Fibroblast of peridontal ligament (primary cell): ENCODE data around the gene RAD23B.

Source experiments
- DNase-seq: peaks from one replicate; pipeline ENCODE4 v3.0.0-alpha.2; 2010; ENCODE audit errors: extremely low read depth

RAD23B gene

DNA sequence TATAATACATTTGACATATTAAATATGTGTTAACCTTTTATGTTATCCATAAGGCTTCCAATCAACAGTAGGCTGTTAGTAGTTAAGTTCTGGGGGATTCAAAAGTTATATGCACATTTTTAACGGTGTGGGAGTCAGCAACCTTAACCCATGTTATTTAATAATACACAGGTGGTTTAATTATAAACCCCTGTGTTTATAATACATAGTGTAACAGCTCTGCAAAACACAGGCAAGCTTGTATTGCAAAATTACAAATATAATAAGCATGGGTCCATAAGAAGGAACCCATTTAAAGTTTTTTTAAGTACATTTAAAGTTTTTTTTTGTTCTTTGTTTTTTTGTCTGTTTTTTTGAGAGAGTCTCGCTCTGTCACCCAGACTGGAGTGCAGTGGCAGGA lies 14.5 kb upstream of the RAD23B start:
- DNase-seq = no peak

DNA sequence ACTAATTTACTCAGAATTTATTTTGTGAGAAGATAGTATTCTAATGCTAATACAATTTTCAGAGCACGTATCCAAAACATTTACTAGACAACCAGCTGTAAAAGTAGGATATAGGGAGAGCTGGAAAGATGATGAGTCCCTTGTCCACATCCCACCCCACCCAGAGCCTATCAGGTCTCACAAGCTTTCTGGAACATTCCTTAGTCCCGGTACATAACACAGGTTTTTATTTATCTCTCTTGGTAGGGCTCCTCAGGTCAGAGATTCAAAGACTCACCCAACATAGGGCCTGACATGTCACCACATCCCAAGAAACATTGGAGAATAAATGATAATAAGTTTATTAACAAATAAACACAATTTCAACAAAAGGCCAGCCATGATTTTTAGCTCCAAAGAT lies 13.8 kb upstream of the RAD23B start:
- DNase-seq = no peak

DNA sequence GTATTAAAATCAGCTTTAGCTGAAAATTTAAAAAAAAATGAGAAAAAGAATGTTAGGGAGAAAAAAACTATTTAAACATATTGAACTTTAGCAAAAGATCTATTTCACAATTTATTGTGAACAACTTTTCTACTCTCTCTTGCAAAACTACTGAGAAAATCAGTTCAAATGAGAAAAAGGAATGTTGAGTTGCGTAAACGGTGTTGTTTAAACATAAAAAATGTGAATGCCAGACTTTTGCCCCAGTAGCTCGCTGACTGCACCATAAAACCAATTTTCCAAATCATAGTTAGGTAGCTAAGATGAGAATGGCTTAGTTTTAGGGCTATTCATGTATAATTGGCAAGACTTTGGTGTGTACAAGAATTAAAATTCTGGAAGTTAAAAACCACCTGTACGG lies 13.4 kb upstream of the RAD23B start:
- DNase-seq = peak; percentile 91

DNA sequence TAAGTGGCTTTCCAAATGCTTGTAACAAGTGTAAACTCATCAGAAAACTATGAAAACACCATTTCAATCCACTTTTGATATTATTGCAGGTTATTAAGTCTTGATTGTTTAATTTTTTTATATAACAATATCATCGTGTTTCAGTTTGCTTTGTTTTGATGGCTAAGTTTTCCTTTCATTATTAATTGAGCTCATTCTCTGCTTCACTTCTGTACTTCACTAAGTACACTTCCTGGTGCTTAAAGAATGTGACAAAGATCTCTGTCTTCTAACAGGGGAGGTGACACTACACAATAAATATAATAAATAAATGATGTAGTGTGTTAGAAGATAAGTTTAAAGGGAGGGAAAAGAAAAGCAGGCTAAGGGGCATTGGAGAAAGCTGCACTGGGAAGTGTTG lies 13.0 kb upstream of the RAD23B start:
- DNase-seq = no peak

DNA sequence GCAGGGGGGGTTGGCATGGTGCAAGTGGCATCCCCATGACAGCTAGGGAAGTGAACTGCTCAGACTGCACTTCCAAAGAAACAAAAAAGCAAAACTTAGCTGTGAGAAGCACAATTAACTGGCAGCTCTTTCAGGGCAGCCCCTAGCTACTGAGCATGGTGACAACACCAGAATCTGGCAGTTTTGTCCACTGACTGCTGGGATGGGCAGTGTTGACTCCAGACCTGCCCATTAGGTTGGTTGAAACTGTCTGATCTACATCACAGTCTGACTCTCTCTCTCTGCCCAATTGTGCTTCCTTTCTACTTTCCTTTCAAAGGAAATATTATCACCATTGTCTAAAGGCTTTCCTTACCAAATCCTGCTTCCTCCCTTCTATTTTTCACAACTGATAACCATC lies 12.5 kb upstream of the RAD23B start:
- no peak for DNase-seq

DNA sequence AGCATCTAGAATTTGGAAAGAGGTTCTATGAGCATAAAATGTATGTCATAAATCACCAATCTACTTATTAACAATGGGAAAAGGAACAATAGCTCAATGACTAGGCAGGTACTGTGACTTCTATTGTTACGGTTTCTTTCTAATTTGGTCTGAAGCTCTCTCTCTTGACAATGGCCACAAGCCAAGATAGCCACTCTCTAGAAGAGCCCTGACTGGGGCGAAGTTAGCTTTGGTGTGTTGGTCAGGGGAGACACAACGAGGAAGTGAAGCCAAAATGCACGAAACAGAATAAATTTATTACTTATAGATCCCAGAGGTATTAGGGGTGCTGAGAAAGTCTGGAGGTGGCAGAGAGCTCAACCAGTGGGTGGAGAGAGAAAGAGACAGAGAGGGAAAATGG lies 9.4 kb upstream of the RAD23B start:
- DNase-seq = no peak

DNA sequence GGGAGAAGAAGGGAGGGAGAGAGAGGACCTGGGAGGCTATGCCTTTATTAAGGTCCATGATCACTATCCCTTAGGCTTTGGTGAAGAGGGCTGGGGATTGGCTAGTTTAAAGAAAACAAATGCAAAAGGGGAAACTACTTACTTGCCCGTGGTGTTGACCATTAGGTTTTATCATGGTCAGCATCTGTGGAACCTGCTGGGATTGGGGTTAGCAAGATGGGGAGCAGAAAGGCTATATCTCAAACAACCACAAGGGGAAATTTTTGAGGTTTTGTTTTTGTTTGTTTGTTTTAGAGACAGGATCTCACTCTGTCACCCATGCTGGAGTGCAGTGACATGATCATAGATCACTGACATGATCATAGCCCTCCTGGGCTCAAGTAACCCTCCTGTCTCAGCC lies 9.0 kb upstream of the RAD23B start:
- no peak for DNase-seq

DNA sequence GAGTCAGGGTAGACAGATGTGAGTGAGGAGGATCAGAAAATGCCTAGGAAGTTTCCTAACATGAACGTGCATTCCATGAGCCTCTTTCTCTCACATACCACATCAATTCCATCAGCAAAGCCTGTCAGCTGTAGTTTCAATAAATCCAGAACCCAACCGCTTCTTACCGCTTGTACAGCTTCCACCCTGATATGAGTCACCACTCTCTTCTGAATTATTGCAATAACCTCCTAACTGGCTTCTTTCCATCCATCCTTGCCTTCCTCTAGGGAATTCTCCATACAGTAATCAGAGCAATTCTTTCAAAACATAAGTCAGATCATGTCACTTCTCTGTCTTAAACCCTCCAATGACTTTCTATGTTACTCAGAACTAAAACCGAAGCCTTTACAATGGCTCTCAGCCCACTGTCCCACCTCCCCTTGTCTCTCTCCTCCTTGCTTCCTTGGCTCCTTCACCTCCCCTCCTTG lies 8.1 kb upstream of the RAD23B start:
- DNase-seq = peak; percentile 100

DNA sequence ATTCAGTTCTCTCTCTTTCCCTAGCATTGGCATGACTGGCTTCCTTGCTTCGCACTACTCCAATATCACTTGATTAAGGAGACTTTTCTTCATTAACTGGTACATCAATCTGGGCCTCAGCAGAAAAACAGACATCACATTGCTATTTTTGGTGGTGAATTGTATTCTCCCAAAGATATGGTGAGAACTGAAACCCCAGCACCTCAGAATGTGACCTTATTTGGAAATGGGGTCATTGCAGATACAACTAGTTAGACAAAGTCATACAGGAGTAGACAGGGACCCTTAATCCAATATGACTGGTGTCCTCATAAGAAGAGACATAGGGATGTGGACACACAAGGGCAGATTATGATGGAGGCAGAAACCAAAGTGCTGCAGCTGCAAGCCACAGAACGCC lies 7.5 kb upstream of the RAD23B start:
- no peak for DNase-seq

DNA sequence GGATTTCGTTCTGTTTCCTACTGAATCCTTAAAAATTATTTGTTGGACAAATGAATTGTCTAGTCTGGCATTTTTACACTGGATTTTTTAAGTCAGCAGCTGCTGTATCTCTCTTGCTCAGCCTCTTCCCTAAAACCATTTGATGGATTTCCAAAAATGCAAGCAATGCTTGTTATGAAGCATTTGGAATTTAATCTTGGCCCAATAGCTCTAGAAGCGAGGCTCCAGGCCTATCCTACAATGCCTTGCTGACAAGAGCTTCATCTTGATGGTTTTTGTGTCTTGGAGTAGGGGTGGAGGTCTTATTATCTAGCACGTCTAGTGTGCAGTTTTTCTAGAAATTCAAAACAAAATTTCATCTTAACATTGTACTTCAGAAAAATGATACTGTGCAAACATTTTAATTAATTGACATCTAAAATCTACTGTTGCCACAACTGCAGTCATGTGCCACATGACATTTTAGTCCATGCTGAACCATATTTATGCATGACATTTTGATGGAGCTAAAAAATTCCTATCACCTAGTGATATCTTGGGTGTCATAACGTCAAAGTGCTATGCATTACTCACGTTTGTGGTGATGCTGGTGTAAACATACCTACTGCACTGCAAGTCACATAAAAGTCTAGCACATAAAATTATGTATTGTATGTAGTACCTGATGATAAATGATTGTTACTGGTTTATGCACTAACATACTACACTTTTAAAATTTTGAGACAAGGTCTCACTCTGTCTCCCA lies 5.9 kb upstream of the RAD23B start:
- DNase-seq = peak; percentile 77

DNA sequence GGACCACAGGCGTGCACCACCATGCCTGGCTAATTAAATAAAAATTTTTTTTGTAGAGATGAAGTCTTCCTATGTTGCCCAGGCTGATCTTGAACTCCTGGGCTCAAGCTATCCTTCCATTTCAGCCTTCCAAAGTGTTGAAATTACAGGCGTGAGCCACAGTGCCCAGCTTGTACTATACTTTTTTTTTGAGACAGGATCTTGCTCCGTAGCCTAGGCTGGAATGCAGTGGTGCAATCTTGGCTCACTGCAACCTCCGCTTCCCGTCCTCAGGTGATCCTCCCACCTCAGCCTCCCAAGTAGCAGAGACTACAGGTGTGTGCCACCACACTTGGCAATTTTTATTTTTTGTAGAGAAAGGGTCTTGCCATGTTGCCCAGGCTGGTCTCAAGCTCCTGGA lies 5.3 kb upstream of the RAD23B start:
- no peak for DNase-seq

DNA sequence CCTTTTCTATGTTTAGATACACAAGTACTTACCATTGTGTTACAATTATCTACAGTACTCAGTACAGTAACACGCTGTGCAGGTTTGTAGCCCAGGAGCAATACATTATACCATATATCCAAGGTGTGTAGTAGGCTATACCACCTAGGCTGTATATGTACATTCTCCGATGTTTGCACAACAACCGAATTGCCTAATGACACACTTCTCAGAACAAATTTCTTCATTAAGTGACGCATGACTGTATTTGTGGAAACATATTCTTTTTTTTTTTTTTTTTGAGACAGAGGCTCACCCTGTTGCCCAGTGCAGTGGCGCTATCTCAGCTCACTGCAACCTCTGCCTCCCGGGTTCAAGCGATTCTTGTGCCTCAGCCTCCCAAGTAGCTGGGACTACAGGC lies 4.0 kb upstream of the RAD23B start:
- no peak for DNase-seq

DNA sequence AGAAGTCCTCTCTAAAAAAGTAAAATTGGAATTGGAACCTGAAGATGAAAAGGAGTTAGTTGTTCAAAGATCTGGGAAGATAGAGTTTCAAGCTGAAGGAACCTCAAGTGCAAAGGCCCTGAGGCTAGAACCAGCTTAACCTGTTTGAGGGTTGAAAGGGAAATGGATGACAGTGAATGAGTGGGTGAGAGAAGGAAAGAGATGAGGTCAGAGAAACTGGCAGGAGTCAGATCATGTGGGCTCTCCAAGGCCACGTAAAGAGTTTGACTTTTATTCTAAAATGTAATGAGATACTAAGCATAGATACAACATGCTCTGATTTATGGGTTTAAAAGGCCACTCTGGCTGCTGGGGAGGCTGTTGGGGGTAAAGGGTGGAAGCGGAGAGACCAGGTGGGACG lies 2.5 kb upstream of the RAD23B start:
- DNase-seq = no peak

DNA sequence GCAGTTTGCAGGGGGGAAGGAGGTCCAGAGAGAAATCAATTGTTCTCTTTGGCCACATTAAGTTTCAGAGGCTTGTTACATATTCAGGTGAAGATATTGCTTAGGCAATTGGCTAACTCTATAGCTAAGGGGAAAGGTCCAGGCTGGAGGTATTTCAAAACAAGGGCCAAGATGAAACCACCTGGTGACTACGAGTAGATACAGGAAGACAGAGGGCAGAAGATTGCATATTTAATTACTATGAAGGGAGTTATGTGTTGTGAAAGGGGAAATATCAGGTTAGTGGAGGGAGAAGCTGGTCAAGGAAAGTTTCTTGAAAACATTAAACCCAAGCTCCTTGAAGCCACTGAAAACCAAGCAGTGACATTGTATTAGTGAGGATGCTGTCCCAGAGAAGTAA lies 1.9 kb upstream of the RAD23B start:
- no peak for DNase-seq

DNA sequence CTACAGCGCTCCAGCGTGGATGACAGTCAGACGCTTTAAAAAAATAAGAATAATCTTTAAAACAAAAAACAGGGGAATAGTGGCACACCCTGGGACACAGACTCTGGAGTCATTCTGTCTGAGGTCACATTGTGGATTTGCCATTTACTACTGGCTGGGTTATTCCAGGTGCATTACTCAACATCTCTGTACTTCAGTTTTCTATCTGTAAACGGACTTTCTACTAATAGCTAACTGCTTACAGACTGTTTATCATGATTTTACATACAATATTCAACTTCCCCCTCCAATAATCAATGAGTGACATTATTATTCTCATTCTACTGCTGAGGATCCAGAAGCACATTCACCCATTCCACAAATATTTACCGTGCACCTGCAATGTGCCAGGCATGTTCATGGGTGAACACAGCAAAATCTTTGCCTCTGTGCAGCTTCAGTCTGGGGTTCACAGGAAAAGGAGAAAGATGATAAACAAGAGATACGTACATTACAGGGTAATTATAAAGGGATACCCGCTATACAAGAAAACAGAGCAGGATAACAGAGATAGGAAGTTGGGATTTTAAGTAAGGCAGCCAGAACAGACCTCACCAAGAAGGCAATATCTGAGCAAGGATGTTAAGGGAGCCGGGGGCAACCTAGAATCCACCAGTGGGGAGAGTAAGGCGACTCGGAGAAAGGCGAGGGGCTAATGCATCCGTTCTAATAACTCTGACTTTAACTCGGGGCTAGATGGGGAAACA lies 984 bp upstream of the RAD23B start:
- DNase-seq = no peak

DNA sequence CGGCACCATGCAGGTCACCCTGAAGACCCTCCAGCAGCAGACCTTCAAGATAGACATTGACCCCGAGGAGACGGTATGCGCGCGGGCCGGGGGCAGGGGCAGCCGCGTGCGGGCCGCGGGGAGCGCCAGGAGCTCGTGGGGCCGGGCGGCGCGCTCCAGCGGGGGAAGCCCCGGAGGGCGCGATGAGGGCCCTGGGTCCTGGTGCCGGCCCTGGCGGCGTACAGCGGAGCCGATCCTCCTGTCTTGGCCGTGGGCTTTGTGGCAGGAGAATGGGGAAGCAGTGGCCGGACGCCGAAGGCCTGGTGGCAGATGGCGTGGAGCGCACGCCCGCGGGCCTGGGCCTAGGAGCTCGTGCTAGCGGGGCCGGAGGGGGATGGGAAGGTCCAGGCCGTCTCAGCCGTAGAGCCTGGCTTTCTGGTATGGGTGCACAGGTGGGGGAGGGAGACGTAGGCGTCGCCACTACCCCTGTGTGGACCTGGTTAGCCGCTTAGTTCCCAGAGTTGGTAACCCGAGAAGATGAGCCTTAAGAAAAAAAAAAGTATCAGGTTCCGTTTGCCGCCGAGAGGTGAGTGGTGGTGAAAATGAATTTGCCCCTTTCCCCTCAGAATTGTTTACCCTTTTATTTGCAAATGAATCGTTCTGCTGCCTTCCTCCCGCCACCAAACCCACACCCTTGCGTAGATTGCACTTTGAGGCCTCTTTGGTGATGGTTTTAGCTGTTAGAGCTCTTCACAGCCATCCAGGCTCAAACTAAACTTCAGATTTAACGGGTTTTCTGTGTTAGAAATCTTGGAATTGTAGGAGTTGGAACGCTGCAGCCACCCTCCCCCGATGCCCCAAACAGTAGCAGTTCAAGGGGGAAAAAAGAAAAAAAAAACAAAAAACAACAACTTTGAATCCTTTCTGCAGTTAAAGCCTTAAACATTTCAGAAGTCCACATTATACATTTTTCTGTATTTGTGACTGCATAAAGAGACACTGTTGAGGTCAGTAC lies 841 bp downstream of the RAD23B start:
- DNase-seq = peak; percentile 47

DNA sequence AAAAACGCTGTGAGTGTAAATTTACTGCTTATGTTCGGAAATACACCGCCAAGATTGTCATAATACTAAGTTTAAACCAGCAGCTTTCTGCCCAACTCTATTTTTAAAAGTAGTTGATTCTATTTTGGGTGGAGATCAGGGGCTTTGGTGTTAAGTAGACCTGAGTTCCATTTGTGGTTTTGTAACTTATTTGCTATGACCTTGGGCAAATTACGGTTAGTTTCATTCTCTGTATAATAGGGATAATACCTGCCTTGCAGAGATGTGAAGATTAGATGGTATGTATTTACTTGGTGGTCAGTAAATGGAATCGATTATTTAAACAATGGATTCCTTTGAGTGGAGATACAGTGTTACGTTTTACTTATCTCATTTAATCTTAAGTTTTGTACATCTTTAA lies 1.6 kb downstream of the RAD23B start:
- no peak for DNase-seq

DNA sequence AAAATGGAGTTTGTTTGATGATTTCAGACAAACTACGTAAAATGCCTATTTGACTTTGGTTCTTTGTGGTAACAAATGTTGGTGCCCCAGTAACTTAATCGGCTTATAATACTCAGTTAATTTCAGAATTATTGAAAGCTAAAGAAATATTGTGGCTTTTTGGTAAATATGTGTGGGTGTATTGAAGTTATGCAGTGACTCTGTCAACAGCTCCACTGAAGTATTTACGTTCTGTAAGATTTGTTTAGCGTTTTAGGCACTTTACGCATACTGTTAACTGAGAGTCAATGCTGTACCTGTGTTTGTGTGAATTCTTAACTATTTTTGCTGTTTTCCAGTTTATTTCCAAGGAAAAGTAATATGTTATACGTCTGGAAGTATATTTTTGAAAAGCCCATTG lies 2.2 kb downstream of the RAD23B start:
- no peak for DNase-seq

DNA sequence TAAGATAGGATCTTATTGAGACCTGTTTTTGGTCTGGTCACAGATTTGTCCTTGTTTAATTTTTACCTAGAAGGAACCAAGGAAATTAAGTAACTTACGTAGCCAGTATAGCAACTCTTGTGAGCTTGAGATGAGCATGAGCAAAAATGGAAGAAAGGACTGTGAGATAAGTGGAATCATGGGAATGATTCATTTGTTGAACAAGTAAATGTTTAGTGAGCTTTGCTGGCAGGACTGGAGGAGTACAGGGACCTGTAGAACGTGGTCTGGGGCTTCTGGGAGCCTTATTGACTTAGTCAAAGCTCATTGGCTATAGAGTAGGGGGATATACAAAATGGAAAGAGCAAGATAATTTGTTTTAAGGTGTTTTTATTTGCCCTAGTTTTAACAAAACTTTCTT lies 3.0 kb downstream of the RAD23B start:
- DNase-seq = peak; percentile 47

DNA sequence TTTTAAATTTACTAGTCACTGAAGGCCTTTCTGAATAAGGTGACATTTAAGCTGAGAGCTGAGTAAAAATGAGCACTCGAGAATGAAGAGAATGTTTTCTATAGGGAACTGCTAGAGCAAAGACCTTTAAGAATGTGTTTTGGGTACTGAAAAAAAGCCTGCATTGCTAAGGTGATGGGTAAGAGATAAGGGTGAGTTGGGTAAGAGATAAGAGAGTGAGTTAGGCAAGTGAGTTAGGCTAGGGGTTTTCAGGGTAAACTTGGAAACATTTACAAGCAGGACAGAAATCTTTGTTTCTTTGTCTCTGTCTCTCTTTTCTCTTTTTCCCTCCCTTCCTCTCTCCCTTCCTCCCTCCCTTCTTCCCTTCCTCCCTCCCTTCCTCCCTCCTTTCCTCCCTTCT lies 5.6 kb downstream of the RAD23B start:
- no peak for DNase-seq

DNA sequence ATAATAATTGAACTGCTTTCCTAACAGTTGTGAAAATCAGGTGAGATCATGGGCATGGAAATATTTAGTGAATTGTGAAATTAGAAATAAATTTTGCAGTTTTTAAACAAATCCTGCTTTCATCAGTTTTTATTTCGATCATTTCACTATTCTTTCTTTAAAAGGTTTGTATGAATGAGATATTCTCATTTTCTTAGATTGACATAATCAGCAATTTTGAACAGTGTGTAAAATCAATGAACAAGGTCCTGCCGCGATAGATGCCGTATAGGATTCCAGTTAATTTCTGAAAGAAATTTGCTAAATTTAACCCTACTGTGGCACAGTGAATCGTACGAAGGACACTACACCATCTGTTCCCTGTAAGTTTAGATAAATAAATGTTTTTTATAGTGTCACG lies 7.5 kb downstream of the RAD23B start:
- no peak for DNase-seq

DNA sequence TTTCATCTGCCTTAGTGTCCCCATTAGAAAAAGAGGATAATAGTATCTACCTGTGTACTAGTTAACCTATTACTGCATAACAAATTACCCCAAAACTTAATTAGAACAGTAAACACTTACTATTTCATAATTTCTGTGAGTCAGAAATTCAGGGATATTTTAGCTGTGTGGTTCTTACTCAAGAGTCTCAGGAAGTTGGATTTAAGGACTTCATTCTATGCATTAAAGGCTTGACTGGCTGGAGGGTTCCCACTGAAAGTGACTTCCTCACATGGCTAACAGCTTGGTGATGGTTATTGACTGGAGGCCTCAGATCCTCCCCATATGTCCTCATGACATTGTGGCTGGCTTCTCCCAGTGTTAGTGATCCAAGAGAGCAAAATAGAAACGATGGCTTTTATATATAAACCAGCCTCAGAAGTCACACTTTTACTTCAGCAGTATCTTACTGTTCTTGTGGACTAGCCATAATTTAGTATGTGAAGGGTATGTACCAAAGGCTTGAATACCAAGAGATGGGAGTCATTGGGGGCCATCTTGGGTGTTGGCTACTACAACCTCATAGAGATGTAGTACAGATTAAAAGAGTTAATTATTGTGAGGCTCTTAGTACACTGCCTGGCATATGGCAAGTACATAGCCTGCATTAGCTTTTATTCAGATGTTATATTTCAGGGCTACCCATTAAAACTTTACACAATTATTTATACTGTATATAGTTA lies 9.9 kb downstream of the RAD23B start:
- DNase-seq = no peak
